Activated B cell treated with CpG ODN at 0.5 μM for 24 hours (primary cell): ENCODE data around the gene CDK19. TPM values are rescaled to one million over a fixed set of nuclear protein-coding genes. Genes with fewer than 3 reads are reported as not detected.

Experiments used
- ATAC-seq: fragments of 200-7000 bp; cut with Tn5 transposase; one replicate; pipeline ENCODE4 v1.10.0; 2021; ENCODE audit warnings: low read depth, mild to moderate bottlenecking, moderate library complexity
- CTCF ChIA-PET: fragments of 350-600 bp; sonication (Branson Sonifier 250); formaldehyde crosslinking; loops from one replicate; lab custom pipeline; 2021; ENCODE audit warnings: antibody characterized with exemption; lab: Charles Lee
- POLR2A ChIA-PET: fragments of 350-600 bp; sonication (Branson Sonifier 250); formaldehyde crosslinking; loops from one replicate; lab custom pipeline; 2021; ENCODE audit warnings: antibody characterized with exemption; lab: Charles Lee
- DNase-seq: peaks from one replicate; pipeline ENCODE4 v3.0.0; 2022
- H3K27ac Mint-ChIP-seq: one replicate; pipeline ENCODE4 v1.8.0; 2020; ENCODE audit warnings: mixed read lengths
- H3K27me3 Mint-ChIP-seq: one replicate; pipeline ENCODE4 v1.8.0; 2021; ENCODE audit warnings: mixed read lengths
- H3K36me3 Mint-ChIP-seq: one replicate; pipeline ENCODE4 v1.8.0; 2021; ENCODE audit warnings: low read depth, mixed read lengths
- H3K4me1 Mint-ChIP-seq: one replicate; pipeline ENCODE4 v1.8.0; 2021; ENCODE audit warnings: mixed read lengths
- H3K4me3 Mint-ChIP-seq: one replicate; pipeline ENCODE4 v1.8.0; 2020; ENCODE audit warnings: mild to moderate bottlenecking, mixed read lengths
- H3K9me3 Mint-ChIP-seq: one replicate; pipeline ENCODE4 v1.8.0; 2020; ENCODE audit warnings: mixed read lengths
- intact Hi-C: fragments of 100-400 bp; cut with micrococcal nuclease; formaldehyde crosslinking; loops from one replicate; pipeline ENCODE4 v1.15.1; 2024
- total RNA-seq: library from RNA; stranded (reverse); gene quantifications from 2 replicates; pipeline ENCODE4 v1.2.3, GENCODE V29; 2022
- TF ChIP-seq, protein P1 (sequence below): fragments of 200-600 bp; IDR thresholded peaks from one replicate; pipeline ENCODE4 v1.8.0; 2022; ENCODE audit warnings: antibody characterized with exemption, mild to moderate bottlenecking

The CDK19 gene
- total RNA-seq, 1 donor from 2014 or later: 31.1 TPM

DNA sequence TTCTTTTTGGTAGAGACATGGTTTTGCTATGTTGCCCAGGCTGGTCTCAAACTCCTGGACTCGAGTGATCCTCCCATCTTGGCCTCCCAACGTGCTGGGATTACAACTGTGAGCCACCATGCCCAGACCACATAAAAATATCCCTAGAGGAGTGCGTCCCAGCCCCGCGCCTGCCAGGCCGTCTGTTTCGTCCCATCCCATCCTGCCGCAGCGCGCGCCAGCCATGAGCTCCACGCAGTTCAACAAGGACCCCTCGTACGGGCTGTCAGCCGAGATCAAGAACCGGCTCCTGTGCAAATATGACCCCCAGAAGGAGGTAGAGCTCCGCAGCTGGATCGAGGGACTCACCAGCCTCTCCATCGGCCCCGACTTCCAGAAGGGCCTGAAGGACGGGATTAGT, 42.7 kb upstream of the CDK19 start:
- ChIA-PET CTCF (no interaction called here), POLR2A (interaction anchor here (3.2 kb wide), 1 partner anchor 17 kb away, joined by 15 read pairs; the partner anchor contains the start of gene AMD1)
- no peak for DNase-seq
- intact Hi-C loops: loop anchor here (2.0 kb wide), 1 partner anchor 17 kb away; the partner anchor contains the start of gene AMD1
- no peak overlapping the region for H3K4me3 Mint-ChIP-seq
- TF ChIP-seq, protein P1, sequence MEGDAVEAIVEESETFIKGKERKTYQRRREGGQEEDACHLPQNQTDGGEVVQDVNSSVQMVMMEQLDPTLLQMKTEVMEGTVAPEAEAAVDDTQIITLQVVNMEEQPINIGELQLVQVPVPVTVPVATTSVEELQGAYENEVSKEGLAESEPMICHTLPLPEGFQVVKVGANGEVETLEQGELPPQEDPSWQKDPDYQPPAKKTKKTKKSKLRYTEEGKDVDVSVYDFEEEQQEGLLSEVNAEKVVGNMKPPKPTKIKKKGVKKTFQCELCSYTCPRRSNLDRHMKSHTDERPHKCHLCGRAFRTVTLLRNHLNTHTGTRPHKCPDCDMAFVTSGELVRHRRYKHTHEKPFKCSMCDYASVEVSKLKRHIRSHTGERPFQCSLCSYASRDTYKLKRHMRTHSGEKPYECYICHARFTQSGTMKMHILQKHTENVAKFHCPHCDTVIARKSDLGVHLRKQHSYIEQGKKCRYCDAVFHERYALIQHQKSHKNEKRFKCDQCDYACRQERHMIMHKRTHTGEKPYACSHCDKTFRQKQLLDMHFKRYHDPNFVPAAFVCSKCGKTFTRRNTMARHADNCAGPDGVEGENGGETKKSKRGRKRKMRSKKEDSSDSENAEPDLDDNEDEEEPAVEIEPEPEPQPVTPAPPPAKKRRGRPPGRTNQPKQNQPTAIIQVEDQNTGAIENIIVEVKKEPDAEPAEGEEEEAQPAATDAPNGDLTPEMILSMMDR: no peak
- no peaks in the 10 kb centered on the region for H3K9me3 Mint-ChIP-seq
- no peaks in the 10 kb centered on the region for H3K27me3 Mint-ChIP-seq
- H3K4me1 Mint-ChIP-seq: peaks cover 13% of the 10 kb centered on the region
- H3K36me3 Mint-ChIP-seq: no peaks in the 10 kb centered on the region
- H3K27ac Mint-ChIP-seq: no peak overlapping the region
- no peak for ATAC-seq

- Mint-ChIP-seq H3K27ac (no peak overlapping the region), H3K4me1 (peaks cover 13% of the 10 kb centered on the region), H3K36me3 (no peaks in the 10 kb centered on the region), H3K27me3 (no peaks in the 10 kb centered on the region), H3K9me3 (no peaks in the 10 kb centered on the region), H3K4me3 (no peak overlapping the region)
- ATAC-seq (no peak), DNase-seq (no peak)
- intact Hi-C loops: no loop called here
- TF ChIP-seq, protein P1: no peak
- ChIA-PET CTCF (no interaction called here), POLR2A (interaction anchor here (3.2 kb wide), 1 partner anchor 19 kb away, joined by 15 read pairs; the partner anchor contains the start of gene AMD1)
Measured at GRCh38 chr6:110856296-110856695, 41.0 kb upstream of the CDK19 start.

- ATAC-seq: no peak
Measured at GRCh38 chr6:110853754-110854477, 38.6 kb upstream of the CDK19 start.

GRCh38 chr6:110852773-110853172, 37.5 kb upstream of the CDK19 start:
- ATAC-seq (no peak), DNase-seq (no peak)
- H3K4me1 Mint-ChIP-seq: no peaks in the 10 kb centered on the region
- POLR2A ChIA-PET: no interaction called here
- CTCF ChIA-PET: no interaction called here
- H3K27ac Mint-ChIP-seq: no peak overlapping the region
- no peaks in the 10 kb centered on the region for H3K27me3 Mint-ChIP-seq
- H3K4me3 Mint-ChIP-seq: no peak overlapping the region
- intact Hi-C loops: no loop called here
- H3K9me3 Mint-ChIP-seq: no peaks in the 10 kb centered on the region
- TF ChIP-seq, protein P1: no peak
- no peaks in the 10 kb centered on the region for H3K36me3 Mint-ChIP-seq

More at GRCh38 chr6:110853754-110854477, 38.6 kb upstream of the CDK19 start:
- TF ChIP-seq, protein P1: no peak
- Mint-ChIP-seq H3K36me3 (no peaks in the 10 kb centered on the region), H3K4me3 (no peak overlapping the region), H3K27me3 (no peaks in the 10 kb centered on the region), H3K9me3 (no peaks in the 10 kb centered on the region), H3K27ac (no peak overlapping the region), H3K4me1 (peaks cover under 1% of the 10 kb centered on the region)
- POLR2A ChIA-PET: interaction anchor here (0.7 to 0.9 kb wide), 2 partner anchors 12 to 21 kb away, joined by 3 to 4 read pairs; partner anchors contain the start of gene AMD1
- CTCF ChIA-PET: no interaction called here
- intact Hi-C loops: no loop called here
- no peak for DNase-seq

DNA sequence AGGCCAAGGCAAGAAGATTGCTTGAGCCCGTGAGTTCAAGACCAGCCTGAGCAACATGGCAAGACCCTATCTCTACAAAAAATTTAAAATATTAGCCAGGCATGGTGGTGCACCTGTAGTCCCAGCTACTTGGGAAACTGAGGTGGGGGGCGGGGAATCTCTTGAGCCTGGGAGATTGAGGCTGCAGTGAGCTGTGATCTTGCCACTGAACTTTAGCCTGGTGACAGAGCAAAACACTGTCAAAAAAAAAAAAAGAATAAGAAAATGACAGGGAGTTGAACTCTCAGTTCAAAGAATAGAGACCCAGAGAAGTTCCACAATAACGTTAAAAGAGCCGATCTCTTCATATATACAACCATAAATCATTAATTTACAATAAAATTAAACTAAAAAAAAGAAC, 34.5 kb upstream of the CDK19 start:
- H3K36me3 Mint-ChIP-seq: no peaks in the 10 kb centered on the region
- intact Hi-C loops: no loop called here
- TF ChIP-seq, protein P1: no peak
- no peaks in the 10 kb centered on the region for H3K4me1 Mint-ChIP-seq
- no peaks in the 10 kb centered on the region for H3K27me3 Mint-ChIP-seq
- CTCF ChIA-PET: no interaction called here
- H3K9me3 Mint-ChIP-seq: no peaks in the 10 kb centered on the region
- H3K27ac Mint-ChIP-seq: no peak overlapping the region
- POLR2A ChIA-PET: no interaction called here
- H3K4me3 Mint-ChIP-seq: no peak overlapping the region
- ATAC-seq (no peak), DNase-seq (no peak)
